Pancreas (tissue), 10 donors: ENCODE measurements around the gene WDR43. TPM values are rescaled to one million over a fixed set of nuclear protein-coding genes. Genes with fewer than 3 reads are reported as not detected.

Experiments
- ATAC-seq, 4 donors: fragments of 200-7000 bp; cut with Tn5 transposase; one replicate each; pipeline versions ENCODE4 v1.8.0 to v1.9.1; 2020; ENCODE audit warnings: mild to moderate bottlenecking in 4 of 4, moderate library complexity in 4 of 4
- DNase-seq, 6 donors: peaks; one replicate each; pipeline ENCODE4 v3.0.0-alpha.2; 2020
- FAIRE-seq: peaks from 2 replicates; lab custom pipeline; 2012; peaks lifted over from hg19 to GRCh38; lab: Jason Lieb, UNC
- H3K27ac ChIP-seq, 4 donors: fragments of 200-600 bp; sonication (generic); 1 replicate in 3 of 4; 2 replicates in 1 of 4; pipeline versions ENCODE4 v1.5.0 to v1.8.0; 2020
- H3K27me3 ChIP-seq, 4 donors: fragments of 200-600 bp; one replicate each; pipeline ENCODE4 v1.8.0; 2021
- H3K36me3 ChIP-seq, 3 donors: fragments of 200-600 bp; sonication (generic) in 1 of 3; one replicate each; pipeline versions ENCODE4 v1.5.0 to v1.8.0; 2020 to 2021
- H3K4me1 ChIP-seq, 3 donors: fragments of 200-600 bp; one replicate each; pipeline ENCODE4 v1.8.0; 2021
- H3K4me3 ChIP-seq, 4 donors: fragments of 200-600 bp; sonication (generic) in 2 of 4; one replicate each; pipeline versions ENCODE4 v1.5.0 to v1.8.0; 2020 to 2021
- H3K9me3 ChIP-seq, 4 donors: fragments of 200-600 bp; one replicate each; pipeline ENCODE4 v1.8.0; 2021
- CTCF ChIP-seq, 4 donors: fragments of 200-600 bp; sonication (generic) in 3 of 4; IDR thresholded peaks; one replicate each; pipeline versions ENCODE4 v1.5.0 to v1.8.0; 2021; ENCODE audit warnings: antibody characterized with exemption in 4 of 4
- WGBS, 2 donors: extraction: QIAGEN DNeasy Blood & Tissue Kit; methylation state at CpG; one replicate each; pipeline ENCODE4 v1.1.7; 2013; 5-methylcytosine and 5-hydroxymethylcytosine counted together
- intact Hi-C, 3 donors: fragments of 100-400 bp; cut with DNase I; formaldehyde crosslinking; loops; one replicate each; pipeline versions ENCODE4 v1.11.1 to v1.14.2; 2022
- polyA plus RNA-seq, 2 donors: library from polyadenylated mRNA; stranded (reverse); fragments of 200-250 nt; gene quantifications; one replicate each; pipeline ENCODE4 v1.2.3, GENCODE V29; 2013
- total RNA-seq, 6 donors: library from RNA; stranded (reverse); fragmentation: NEBNext Ultra II Directional in 4 of 6; extraction: Animal tissue kit (Norgen Biotek cat#: 25700) in 4 of 6; gene quantifications; one replicate each; pipeline versions ENCODE4 v1.2.1 to v1.2.4, GENCODE V29; 2021 to 2023
- donor health status: healthy with polysubstance abuse.
- donor health status: DM: no; HTN: no; CAD: no; lungs with moderate emphysema.
- donor health status: DM: no; HTN: no; CAD: no.
- donor health status: control.
- donor health status: control.
- donor health status: Bipolar disorder and iron deficiency.
- donor health status: DM: yes; HTN: yes; CAD: no.
- donor health status: DM: no; HTN: no; CAD: no.
- donor health status: DM: no; HTN: no; CAD: no.
- donor health status: DM: yes; HTN: yes; CAD: no.

Gene WDR43
- total and polyA plus RNA-seq, 8 donors = 4.5 to 31.9 (median 22.6) TPM

- WGBS, 2 donors = 62 to 68% methylated on average over 7 of the region's 7 CpGs
- H3K4me1 ChIP-seq = no peaks in the 10 kb centered on the region
- TF ChIP-seq CTCF (IDR thresholded peaks at IDR 0.05) = no peak
- no peak overlapping the region for H3K4me3 ChIP-seq
- intact Hi-C loops = no loop called here
- no peaks in the 10 kb centered on the region for H3K36me3 ChIP-seq
- ATAC-seq (no peak), FAIRE-seq (no peak), DNase-seq (no peak)
- no peaks in the 10 kb centered on the region for H3K27me3 ChIP-seq
- H3K9me3 ChIP-seq = no peaks in the 10 kb centered on the region
- H3K27ac ChIP-seq = no peak overlapping the region
Observed at GRCh38 chr2:28979041-28979440, 84.6 kb downstream of the WDR43 start.

DNA sequence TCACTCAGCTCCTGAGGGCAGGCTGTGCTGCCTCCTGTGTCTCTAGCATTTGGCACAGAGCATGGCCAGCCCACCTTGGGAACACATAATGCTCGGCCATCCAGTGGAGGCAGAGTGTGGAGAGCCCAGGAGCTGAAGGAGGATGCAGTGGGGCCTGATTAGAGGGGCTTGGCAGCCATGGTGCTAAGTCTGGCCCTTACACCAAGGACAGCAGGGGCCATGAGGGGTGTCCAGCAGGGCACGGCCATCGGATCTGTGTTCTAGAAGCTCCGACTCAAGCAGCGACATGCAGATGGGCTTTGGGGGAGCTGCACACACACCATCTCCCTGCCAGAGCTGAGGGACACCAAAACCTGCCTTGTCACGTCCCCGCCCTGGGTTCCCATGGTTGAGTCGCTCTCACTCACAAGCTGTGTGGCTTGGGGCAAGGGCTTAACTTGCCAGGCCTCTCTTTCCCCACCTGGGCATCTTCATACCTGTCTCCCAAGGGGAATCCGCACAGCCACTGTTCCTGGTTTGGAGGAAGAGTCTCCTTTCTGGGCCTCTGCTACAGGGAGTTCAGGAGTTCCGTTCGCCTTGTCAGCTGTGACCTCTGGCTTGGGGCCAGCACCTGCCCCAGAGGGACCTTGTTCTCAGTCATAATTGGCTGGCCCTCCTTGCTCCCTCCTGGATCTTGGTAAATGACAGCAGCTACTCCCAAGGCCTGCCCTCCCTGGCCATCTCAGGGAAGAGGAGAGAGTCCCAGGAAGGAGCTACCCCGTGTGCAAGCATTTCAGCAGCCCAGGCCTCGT lies 85.3 kb downstream of the WDR43 start:
- intact Hi-C loops = no loop called here
- TF ChIP-seq CTCF (IDR thresholded peaks at IDR 0.05) = no peak
- FAIRE-seq (no peak), ATAC-seq (no peak), DNase-seq (no peak)
- Histone ChIP-seq H3K27ac (no peak overlapping the region), H3K4me3 (no peak overlapping the region), H3K4me1 (no peaks in the 10 kb centered on the region), H3K36me3 (no peaks in the 10 kb centered on the region), H3K27me3 (no peaks in the 10 kb centered on the region), H3K9me3 (no peaks in the 10 kb centered on the region)
- WGBS, 2 donors = 66 to 70% methylated on average over 13 of the region's 13 CpGs

DNA sequence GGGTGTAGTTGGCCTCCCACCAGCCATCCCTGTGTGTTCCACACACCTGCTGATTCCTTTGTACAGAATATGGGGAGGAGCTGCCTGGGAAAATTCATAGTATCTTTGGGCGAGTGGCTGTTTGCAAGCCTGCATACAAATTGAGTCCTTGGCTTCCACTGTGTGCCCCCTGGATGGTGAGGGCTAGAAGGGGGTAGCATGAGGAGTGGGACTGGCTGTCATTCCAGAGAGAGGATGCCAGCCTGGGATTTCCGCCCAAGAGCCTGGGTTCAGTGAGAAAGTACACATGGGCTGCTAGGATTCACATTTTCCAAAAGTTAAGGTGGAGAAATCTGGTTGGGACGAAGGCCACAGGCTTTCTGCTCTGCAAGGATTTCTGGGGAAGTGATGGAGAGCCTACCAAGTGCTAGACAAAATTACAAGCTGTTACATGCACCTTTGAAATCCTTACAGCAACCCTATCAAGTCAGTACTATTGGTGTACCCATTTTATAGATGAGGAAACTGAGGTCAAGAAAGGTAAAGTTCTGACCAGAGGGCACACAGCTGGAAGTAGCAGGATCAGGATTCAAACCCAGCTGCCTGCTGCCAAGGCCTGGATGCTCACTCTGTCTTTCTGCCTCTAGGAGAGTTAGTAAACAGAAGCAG lies 86.0 kb downstream of the WDR43 start:
- Histone ChIP-seq H3K36me3 (no peaks in the 10 kb centered on the region), H3K27me3 (no peaks in the 10 kb centered on the region), H3K27ac (no peak overlapping the region), H3K9me3 (no peaks in the 10 kb centered on the region), H3K4me3 (no peak overlapping the region), H3K4me1 (no peaks in the 10 kb centered on the region)
- whole genome bisulfite sequencing, 2 donors = 85 to 93% methylated on average over 3 of the region's 3 CpGs
- intact Hi-C loops = no loop called here
- FAIRE-seq = no peak
- no peak for DNase-seq
- ATAC-seq = no peak
- TF ChIP-seq CTCF (IDR thresholded peaks at IDR 0.05) = no peak

- no peak for FAIRE-seq
- Histone ChIP-seq H3K27ac (no peak within 1 kb of the TSS), H3K4me1 (no peaks in the 10 kb centered on the region), H3K4me3 (no peak within 1 kb of the TSS), H3K9me3 (no peaks in the 10 kb centered on the region), H3K27me3 (no peaks in the 10 kb centered on the region), H3K36me3 (no peaks in the 10 kb centered on the region)
- TF ChIP-seq CTCF (IDR thresholded peaks at IDR 0.05) = no peak
- intact Hi-C loops = no loop called here
- peak in 3 of 4 donors; percentile 48 to 85 (median 77) for ATAC-seq
- DNase-seq = peak in 1 of 6 donors; percentile 25
- 53 to 57% methylated on average over 10 of the region's 10 CpGs for WGBS, 2 donors
Observed at GRCh38 chr2:28981016-28981441, 86.6 kb downstream of the WDR43 start, which contains the start of gene TOGARAM2. Gene TOGARAM2, plus strand, starts transcription at chr2:28981298. Its CDS starts 13,537 bp downstream, at chr2:28994835.
